Skeletal muscle cell (primary cell): ENCODE data around the gene WNK3.

ENCODE experiments used
- DNase-seq: peaks from one replicate; pipeline ENCODE4 v3.0.0-alpha.2; 2010; ENCODE audit warnings: low read depth
- H3K4me3 ChIP-seq: 2 replicates; pipeline ENCODE4 v1.5.1; 2011; ENCODE audit warnings: low read depth, mild to moderate bottlenecking, control low read depth, low read length, moderate library complexity

WNK3 gene

GRCh38 chrX:54173791-54174190 is 184.1 kb downstream of the WNK3 start:
- H3K4me3 ChIP-seq = no peak overlapping the region
- no peak for DNase-seq

- no peak overlapping the region for H3K4me3 ChIP-seq
- no peak for DNase-seq
Observed at GRCh38 chrX:54172455-54172854, 185.4 kb downstream of the WNK3 start.

GRCh38 chrX:54171527-54172250 is 186.2 kb downstream of the WNK3 start:
- no peak for DNase-seq
- no peak overlapping the region for H3K4me3 ChIP-seq

- H3K4me3 ChIP-seq = no peak overlapping the region
- no peak for DNase-seq
Observed at GRCh38 chrX:54171091-54171490, 186.8 kb downstream of the WNK3 start.

- H3K4me3 ChIP-seq = no peak overlapping the region
- DNase-seq = no peak
Observed at GRCh38 chrX:54166915-54167314, 190.9 kb downstream of the WNK3 start.

- no peak overlapping the region for H3K4me3 ChIP-seq
- DNase-seq = no peak
Observed at GRCh38 chrX:54157561-54157960, 200.3 kb downstream of the WNK3 start.
